Esophagus squamous epithelium (tissue), 5 donors: ENCODE data around the gene CACNA1F. TPM values are rescaled to one million over a fixed set of nuclear protein-coding genes. Genes with fewer than 3 reads are reported as not detected.

Experiments
- DNase-seq: peaks from one replicate; lab custom pipeline; 2025; lab: John Stamatoyannopoulos, UW
- H3K27ac ChIP-seq, 4 donors: fragments of 200-600 bp; sonication (generic); one replicate each; pipeline ENCODE4 v1.5.1; 2016 to 2019; ENCODE audit warnings: mild to moderate bottlenecking in 1 of 4
- H3K27me3 ChIP-seq, 4 donors: fragments of 200-600 bp; sonication (generic); 1 replicate in 3 of 4; 2 replicates in 1 of 4; pipeline versions ENCODE4 v1.5.1 to v1.6.0; 2017 to 2021; ENCODE audit warnings: antibody characterized with exemption in 1 of 4
- H3K36me3 ChIP-seq, 3 donors: fragments of 200-600 bp; sonication (generic); one replicate each; pipeline ENCODE4 v1.5.1; 2016 to 2019
- H3K4me1 ChIP-seq, 3 donors: fragments of 200-600 bp; sonication (generic); one replicate each; pipeline ENCODE4 v1.5.1; 2017 to 2019
- H3K4me3 ChIP-seq, 4 donors: fragments of 200-600 bp; sonication (generic); 1 replicate in 3 of 4; 2 replicates in 1 of 4; pipeline ENCODE4 v1.5.1; 2016 to 2019; ENCODE audit warnings: mild to moderate bottlenecking in 2 of 4, moderate library complexity in 1 of 4
- H3K9me3 ChIP-seq, 3 donors: fragments of 200-600 bp; sonication (generic); one replicate each; pipeline ENCODE4 v1.5.1; 2016 to 2019
- POLR2A ChIP-seq, 4 donors: fragments of 450-650 bp; IDR thresholded peaks; one replicate each; pipeline ENCODE4 v1.6.1; 2017; ENCODE audit warnings: antibody characterized with exemption in 4 of 4, mild to moderate bottlenecking in 4 of 4, moderate library complexity in 3 of 4
- WGBS, 2 donors: methylation state at CpG; one replicate each; pipeline ENCODE4 v1.1.5; 2018; 5-methylcytosine and 5-hydroxymethylcytosine counted together
- intact Hi-C: fragments of 100-400 bp; cut with DNase I; formaldehyde crosslinking; loops from one replicate; pipeline ENCODE4 v1.15.0; 2022
- total RNA-seq, 4 donors: library from RNA; depleted of rRNA; stranded (reverse); fragments of >200 nt; gene quantifications; one replicate each; pipeline ENCODE4 v1.1.0, GENCODE V29; 2016
- TF ChIP-seq, protein P1 (sequence below), 6 experiments: fragments of 450-650 bp in 4 of 6; fragments of 200-600 bp in 2 of 6; sonication (generic) in 2 of 6; IDR thresholded peaks; one replicate each; pipeline ENCODE4 v1.5.1; 2016 to 2019; ENCODE audit warnings: antibody characterized with exemption in 6 of 6, mild to moderate bottlenecking in 4 of 6, moderate library complexity in 4 of 6
- donor health status: DM: yes; HTN: yes; CAD: no.

The CACNA1F gene
- total RNA-seq, 4 donors from 2014 or later, result 0.38 TPM; not detected in 3

DNA sequence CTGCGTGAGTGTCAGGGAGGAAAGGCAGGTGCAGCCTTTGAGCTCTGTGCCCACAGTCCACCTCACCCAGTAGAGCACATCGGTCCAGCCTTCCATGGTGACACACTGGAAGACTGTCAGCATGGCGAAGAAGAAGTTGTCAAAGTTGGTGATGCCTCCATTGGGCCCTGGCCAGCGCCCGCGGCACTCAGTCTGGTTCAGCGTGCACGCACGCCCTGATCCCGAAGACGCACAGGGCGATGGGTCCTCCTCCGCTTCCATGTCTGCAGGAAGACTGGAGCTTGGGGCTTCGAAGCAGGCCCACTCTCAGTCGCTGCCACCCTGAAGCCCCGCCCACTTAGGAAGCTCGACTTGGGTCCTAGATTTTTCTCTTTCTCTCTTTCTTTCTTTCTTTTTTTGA, 5.0 kb downstream of the CACNA1F start:
- H3K4me3 ChIP-seq, result no peak overlapping the region
- no peaks in the 10 kb centered on the region for H3K36me3 ChIP-seq
- intact Hi-C loops, result no loop called here
- no peak overlapping the region for H3K27ac ChIP-seq
- WGBS, 2 donors, result 75 to 88% methylated on average over 5 to 17 of the region's 17 CpGs
- DNase-seq, result no peak
- H3K27me3 ChIP-seq, result no peaks in the 10 kb centered on the region
- no peaks in the 10 kb centered on the region for H3K9me3 ChIP-seq
- peaks cover 0 to 14% (median 4%) of the 10 kb centered on the region in 3 donors for H3K4me1 ChIP-seq
- TF ChIP-seq, protein P1, sequence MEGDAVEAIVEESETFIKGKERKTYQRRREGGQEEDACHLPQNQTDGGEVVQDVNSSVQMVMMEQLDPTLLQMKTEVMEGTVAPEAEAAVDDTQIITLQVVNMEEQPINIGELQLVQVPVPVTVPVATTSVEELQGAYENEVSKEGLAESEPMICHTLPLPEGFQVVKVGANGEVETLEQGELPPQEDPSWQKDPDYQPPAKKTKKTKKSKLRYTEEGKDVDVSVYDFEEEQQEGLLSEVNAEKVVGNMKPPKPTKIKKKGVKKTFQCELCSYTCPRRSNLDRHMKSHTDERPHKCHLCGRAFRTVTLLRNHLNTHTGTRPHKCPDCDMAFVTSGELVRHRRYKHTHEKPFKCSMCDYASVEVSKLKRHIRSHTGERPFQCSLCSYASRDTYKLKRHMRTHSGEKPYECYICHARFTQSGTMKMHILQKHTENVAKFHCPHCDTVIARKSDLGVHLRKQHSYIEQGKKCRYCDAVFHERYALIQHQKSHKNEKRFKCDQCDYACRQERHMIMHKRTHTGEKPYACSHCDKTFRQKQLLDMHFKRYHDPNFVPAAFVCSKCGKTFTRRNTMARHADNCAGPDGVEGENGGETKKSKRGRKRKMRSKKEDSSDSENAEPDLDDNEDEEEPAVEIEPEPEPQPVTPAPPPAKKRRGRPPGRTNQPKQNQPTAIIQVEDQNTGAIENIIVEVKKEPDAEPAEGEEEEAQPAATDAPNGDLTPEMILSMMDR (IDR thresholded peaks at IDR 0.05), result no peak
- TF ChIP-seq POLR2A (IDR thresholded peaks at IDR 0.05), result no peak

- TF ChIP-seq, protein P1 (IDR thresholded peaks at IDR 0.05), result no peak
- TF ChIP-seq POLR2A (IDR thresholded peaks at IDR 0.05), result no peak
- H3K4me1 ChIP-seq, result peaks cover 0 to 14% (median 4%) of the 10 kb centered on the region in 3 donors
- H3K9me3 ChIP-seq, result no peaks in the 10 kb centered on the region
- intact Hi-C loops, result no loop called here
- no peaks in the 10 kb centered on the region for H3K36me3 ChIP-seq
- no peaks in the 10 kb centered on the region for H3K27me3 ChIP-seq
- H3K4me3 ChIP-seq, result no peak overlapping the region
- H3K27ac ChIP-seq, result no peak overlapping the region
- 76 to 80% methylated on average over 1 to 2 of the region's 2 CpGs for WGBS, 2 donors
- DNase-seq, result no peak
These were observed 5.4 kb downstream of the CACNA1F start for GRCh38 chrX:49227726-49228125.

DNA sequence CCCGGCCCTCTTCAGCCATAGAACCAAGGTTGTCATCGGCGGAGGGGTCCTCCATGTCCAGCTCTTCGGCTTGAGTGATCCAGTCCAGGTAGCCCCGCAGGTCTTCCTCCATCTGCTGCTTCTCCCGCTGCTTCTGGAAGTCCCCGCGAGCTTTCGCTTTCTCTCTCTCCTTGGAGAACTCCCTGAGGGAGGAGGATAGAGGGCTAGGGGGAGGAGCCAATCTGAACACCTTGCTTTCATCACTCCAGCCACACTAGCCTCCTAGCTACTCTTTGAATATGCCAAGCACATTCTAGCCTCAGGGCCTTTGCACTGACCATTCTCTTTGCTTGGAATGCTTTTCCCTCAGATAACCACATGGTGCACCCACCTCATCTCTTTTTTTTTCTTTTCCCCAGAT, 6.2 kb downstream of the CACNA1F start:
- H3K4me3 ChIP-seq, result no peak overlapping the region
- H3K4me1 ChIP-seq, result peaks cover 0 to 14% (median 4%) of the 10 kb centered on the region in 3 donors
- intact Hi-C loops, result no loop called here
- 60 to 77% methylated on average over 3 to 5 of the region's 9 CpGs for WGBS, 2 donors
- no peak for DNase-seq
- no peak overlapping the region for H3K27ac ChIP-seq
- TF ChIP-seq, protein P1 (IDR thresholded peaks at IDR 0.05), result no peak
- no peak for TF ChIP-seq POLR2A (IDR thresholded peaks at IDR 0.05)
- H3K27me3 ChIP-seq, result no peaks in the 10 kb centered on the region
- H3K36me3 ChIP-seq, result no peaks in the 10 kb centered on the region
- H3K9me3 ChIP-seq, result no peaks in the 10 kb centered on the region

GRCh38 chrX:49225858-49226257, 7.3 kb downstream of the CACNA1F start:
- Histone ChIP-seq H3K27ac (no peak overlapping the region), H3K4me3 (no peak overlapping the region), H3K27me3 (no peaks in the 10 kb centered on the region), H3K9me3 (no peaks in the 10 kb centered on the region), H3K36me3 (no peaks in the 10 kb centered on the region), H3K4me1 (peaks cover 0 to 11% (median 0%) of the 10 kb centered on the region in 3 donors)
- TF ChIP-seq POLR2A (IDR thresholded peaks at IDR 0.05), result no peak
- TF ChIP-seq, protein P1 (IDR thresholded peaks at IDR 0.05), result no peak
- intact Hi-C loops, result no loop called here
- DNase-seq, result no peak
- WGBS, 2 donors, result 20 to 85% methylated on average over 2 to 12 of the region's 14 CpGs

- no peak for DNase-seq
- H3K4me1 ChIP-seq, result no peaks in the 10 kb centered on the region
- no peak overlapping the region for H3K4me3 ChIP-seq
- 70 to 81% methylated on average over 2 of the region's 2 CpGs for whole genome bisulfite sequencing, 2 donors
- no peaks in the 10 kb centered on the region for H3K36me3 ChIP-seq
- H3K9me3 ChIP-seq, result no peaks in the 10 kb centered on the region
- H3K27ac ChIP-seq, result no peak overlapping the region
- no peaks in the 10 kb centered on the region for H3K27me3 ChIP-seq
- TF ChIP-seq, protein P1 (IDR thresholded peaks at IDR 0.05), result no peak
- TF ChIP-seq POLR2A (IDR thresholded peaks at IDR 0.05), result no peak
- intact Hi-C loops, result no loop called here
These were observed 11.3 kb downstream of the CACNA1F start for GRCh38 chrX:49221868-49222267.
